ACHN (cell line): ENCODE measurements around the gene NSL1.
"Not testable (repeated sequence)": the region's sequence is repeated elsewhere in the genome, so short reads cannot be mapped to it uniquely, and the experiment has no call there.

Experiments used
- DNase-seq: peaks from one replicate; pipeline ENCODE4 v3.0.0-alpha.2; 2015
- in situ Hi-C: cut with HindIII; loops from 2 replicates; pipeline ENCODE4 v1.10.0; 2017; ENCODE audit warnings: low sequenced_read_pairs, low pct_ligation_motif_present, low pct_unique_long_range_greater_than_20kb

The NSL1 gene

DNA sequence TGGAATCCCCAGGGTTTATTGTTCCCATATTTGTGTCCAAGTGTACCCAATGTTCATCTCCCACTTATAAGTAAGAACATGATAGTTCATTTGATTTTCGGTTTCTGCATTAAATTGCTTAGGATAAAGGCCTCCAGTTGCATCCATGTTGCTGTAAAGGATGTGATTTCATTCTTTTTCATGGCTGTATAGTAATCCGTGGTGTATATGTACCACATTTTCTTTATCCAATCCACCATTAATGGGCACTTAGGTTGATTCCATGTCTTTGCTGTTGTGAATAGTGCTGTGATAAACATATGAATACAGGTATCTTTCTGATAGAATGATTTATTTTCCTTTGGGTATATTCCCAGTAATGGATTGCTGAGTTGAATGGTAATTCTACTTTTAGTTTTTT, 71.9 kb downstream of the NSL1 start:
- in situ Hi-C loops: no loop called here
- no peak for DNase-seq

DNA sequence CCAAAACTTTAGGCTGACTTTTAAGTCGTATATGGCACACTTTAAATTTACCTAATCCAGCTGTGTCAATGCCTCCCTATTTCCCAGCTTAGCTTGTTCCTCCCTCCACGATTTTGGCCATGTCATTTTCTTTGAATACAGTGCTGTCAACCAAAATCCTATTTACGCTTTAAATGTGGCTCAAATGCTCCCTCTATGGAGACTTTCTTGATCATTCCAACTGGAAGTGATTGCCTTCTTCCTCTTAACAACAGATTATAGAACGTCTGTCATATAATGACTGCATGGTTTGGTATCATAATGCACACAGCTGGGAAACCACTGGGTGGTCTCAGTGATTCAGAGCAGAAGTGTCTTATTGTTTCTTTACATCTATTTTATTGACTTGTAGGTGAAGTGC, 73.1 kb downstream of the NSL1 start:
- in situ Hi-C loops: no loop called here
- DNase-seq: peak; percentile 28

DNA sequence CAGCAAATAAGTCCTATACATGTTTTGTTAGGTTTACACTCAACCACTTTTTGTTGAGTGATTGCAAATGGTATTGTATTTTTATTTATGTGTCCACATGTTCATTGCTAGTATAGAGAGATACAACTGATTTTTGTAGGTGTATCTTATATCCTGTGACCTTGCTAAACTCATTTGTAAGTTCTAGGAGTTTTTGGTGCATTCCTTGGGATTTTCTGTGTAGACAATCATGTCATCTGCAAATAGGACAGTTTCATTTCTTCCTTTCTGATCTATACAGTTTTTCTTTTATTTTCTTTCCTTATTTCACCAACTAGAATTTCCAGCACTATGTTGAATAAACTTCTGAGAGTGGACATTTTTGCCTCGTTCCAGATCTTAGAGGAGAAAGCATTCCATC, 75.4 kb downstream of the NSL1 start:
- DNase-seq: no peak
- in situ Hi-C loops: no loop called here

DNA sequence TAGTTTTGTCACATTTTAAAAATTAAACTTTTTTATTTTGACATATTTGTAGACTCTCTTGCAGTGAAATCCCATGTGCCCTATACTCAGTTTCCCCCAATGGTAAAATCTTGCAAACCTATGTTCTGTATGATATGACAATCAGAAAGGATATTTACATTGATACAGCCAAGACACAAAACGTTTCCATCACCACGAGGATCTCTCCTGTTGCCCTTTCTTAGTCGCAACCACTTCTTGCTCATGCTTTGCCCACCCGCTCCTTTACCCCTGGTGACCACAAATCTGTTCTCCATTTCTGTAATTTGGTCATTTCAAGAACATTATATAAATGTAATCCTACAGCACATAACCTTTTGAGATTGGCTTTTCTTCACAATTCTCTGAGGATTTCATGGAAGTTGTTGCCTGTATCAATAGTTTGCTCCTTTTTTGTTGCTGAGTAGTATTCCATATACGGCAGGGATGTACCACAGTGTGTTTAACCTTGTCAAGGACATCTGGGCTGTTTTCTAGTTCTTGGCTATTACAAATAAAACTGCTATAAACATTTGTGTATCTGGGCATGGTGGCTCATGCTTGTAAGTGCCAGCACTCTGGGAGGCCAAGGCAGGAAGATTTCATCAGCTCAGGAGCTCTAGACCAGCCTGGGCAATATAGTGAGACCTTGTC, 78.0 kb downstream of the NSL1 start:
- in situ Hi-C loops: no loop called here
- no peak for DNase-seq

DNA sequence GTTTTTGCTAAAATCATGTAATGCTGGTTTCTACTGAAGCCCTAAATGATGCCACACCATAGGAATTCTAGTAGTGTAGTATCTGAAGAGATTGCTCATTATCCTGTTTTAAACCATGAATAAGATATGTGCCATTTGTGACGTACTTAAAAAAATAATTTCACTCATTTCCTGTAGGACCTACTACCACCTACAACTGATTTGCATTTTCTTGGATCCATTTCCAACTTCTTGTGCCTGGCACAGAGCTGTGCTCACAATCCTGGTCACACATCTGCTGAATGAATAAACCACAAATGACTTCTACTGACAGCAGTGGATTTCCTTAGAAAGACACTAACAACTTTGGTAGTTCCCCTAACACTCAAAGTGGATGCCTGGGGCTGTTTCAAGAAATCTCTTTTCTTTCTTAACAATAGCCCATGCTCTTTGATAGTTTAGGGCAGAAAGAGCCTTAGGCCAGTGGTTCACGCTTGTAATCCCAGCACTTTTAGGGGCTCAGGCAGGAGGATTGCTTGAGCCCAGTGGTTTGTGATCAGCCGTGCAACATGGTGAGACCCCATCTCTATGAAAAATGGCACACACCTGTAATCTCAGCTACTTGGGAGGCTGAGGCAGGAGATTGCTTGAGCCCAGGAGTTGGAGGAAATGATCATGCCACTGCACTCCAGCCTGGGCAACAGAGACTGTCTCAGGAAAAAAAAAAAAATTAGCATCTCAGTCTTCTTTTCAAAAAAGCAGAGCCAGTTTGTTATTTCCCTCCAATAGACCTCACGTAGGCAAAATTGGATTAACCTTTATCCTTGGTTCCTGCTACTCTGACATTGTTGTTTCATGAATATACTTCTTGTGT, 78.9 kb downstream of the NSL1 start:
- in situ Hi-C loops: no loop called here
- no peak for DNase-seq

DNA sequence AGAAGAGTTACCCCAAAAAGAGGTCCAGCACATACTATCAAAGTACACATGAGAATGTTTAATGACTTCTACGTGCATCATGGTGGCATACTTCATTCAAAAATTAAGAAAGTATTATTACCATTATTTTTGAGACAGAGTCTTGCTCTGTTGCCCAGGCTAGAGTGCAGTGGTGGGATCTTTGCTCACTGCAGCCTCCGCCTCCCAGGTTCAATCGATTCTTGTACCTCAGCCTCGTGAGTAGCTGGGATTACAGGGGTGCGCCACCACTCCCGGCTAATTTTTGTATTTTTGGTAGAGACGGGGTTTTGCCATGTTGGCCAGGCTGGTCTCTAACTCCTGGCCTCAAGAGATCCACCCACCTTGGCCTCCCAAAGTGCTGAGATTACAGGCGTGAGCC, 79.6 kb downstream of the NSL1 start:
- DNase-seq, in situ Hi-C loops: not testable (repeated sequence)

DNA sequence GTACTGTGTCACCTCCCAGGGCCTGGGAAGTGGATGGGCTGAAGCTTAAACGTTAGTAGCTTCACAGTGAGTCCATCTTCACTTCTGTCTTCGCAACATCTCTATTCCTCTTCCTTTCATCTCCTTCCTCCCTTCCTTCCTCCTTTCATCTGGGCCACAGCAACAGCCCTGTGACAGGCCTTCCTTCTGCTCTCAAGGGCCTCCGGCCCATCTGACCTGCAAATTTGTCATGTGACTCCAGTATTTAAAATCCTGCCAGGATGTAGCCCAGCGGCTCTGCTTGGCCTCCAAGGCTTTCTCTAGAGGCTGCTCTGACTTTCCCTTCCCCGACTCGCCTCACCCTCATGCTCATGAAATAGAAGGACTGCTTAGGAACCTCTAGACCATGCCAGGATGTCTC, 81.0 kb downstream of the NSL1 start:
- in situ Hi-C loops: no loop called here
- no peak for DNase-seq

DNA sequence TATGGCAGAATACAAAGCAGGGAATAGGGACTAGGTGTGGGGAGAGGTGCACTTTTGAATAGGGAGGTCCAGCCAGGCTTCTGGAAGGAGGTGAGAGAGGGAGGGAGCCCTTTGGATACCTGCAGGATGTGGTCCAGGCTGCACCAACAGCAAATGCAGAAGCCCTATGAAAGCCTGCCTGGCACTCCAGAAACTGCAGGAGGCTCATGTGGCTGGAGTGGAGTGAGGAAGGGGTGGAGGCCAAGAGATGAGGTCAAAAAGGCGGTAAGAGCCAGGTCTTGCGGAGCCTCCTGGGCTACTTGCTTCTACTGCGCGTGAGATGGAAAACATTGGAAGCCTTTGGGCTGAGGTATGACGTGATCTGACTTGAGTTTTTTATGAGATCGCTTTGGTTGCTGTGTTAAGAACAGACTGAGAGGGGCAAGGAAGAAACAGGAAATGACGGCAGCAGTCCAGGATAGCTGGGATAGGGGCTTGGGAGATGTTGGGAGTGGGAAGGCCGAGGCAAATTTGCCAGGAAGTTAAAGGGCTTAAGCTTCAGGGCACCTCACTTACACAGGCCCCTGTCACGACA, 87.5 kb downstream of the NSL1 start:
- in situ Hi-C loops: no loop called here
- no peak for DNase-seq

DNA sequence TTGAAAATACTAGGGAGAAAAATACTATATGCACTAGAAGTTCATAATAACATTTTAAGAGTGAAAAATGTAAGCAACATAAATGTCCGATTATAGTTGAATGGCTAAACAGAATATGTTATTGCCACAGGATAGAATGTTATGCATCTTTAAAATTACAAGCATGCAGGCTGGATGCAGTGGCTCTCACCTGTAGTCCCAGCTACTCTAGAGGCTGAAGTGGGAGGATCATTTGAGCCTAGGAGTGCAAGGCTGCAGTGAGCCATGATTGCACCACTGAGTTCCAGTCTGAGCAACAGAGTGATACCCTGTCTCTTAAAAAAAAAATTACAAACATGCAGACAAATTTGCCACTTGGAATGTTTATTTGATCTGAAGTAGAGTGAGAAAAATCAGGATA, 88.9 kb downstream of the NSL1 start:
- in situ Hi-C loops: no loop called here
- DNase-seq: no peak

DNA sequence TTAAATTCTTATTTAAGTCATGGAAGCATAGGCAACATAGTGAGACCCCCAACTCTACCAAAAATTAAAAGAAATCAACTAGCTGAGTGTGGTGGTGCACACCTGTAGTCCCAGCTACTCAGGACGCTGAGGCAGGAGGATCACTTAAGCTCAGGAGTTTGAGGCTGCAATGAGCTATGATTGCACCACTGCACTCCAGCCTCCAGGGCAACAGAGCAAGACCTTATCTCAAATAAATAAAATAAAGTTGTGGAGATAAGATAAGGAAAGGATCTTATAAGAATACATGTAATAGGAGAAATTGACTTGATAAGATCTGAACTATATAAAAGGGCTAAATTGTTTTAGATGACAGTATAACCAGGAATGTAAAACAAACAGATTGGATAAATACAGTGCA, 89.7 kb downstream of the NSL1 start:
- DNase-seq: no peak
- in situ Hi-C loops: no loop called here

DNA sequence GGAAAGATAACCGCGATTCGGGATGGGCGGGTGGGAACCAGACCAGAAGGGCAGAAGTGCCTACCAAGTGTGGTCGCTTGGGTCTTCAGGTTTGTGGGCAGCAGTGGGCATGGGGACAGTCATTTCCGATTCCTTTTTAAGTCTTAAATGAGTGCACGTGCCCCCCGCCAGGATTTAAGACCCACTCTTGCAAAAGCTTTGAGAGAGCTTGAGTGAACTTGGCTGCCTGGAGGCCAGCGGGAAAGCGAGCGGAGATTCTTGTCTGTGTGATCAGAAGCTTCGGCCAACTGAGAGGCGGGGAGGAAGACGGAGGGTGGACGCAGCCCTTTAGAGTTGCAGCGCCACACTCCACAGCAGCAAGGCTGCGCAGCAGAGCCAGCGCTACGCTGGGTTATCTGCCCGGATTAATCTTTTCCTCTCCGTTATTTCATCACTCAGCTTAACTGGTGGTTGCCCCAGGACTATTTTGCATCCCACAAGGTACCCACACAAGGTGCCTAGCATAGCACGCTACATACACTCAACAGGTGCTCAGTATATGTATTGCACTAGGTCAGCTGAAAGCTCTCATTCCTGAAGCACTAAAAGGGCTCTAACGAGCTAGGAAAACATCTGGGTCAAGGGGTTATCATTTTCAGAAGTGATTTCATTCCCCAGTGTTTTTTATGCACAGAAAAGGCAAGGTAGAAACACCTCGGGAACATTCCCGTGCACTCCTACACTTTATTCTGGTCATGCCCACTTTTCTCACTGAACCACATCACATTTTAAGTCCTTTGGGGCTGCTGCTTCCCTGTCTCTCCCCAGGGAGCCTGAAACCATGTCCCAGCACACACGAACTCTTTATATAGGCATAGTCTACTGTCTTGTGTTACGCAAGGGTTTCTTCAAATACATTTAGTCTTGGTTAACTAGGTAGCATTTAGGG, 90.4 kb downstream of the NSL1 start:
- DNase-seq: peak; percentile 59
- in situ Hi-C loops: no loop called here

DNA sequence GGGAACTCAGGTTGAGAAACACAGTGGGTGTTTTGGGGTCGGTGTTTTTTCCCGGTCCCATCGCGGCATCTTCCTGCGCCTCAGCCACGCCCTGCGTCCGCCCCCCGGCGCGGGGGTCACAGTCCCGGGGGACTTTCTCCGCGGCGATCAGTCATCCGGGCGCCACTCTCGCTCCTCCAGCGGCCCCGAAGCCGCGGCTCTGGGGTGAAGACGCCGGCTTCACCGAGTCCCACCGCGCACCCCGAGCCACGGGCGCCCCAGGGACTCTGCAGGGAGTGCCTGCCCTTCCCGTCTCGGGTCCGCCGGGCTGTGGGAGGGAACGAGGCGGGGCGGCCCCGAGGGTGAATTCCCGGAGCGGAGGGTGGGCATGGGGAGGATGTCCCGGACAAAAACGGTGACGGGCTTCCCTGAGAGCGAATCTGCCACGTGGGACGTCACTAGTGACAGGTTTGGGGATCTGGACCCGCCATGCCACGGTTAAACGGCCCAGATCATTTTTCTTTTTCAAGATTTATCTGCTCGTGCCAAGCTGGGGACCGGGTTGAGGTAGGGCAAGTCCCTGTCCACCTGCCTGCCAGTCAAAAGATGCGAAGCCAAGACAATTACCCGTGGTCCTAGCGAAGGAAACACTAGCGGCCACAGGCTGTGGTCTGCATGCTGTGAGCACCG, 91.2 kb downstream of the NSL1 start:
- peak; percentile 42 for DNase-seq
- in situ Hi-C loops: no loop called here

DNA sequence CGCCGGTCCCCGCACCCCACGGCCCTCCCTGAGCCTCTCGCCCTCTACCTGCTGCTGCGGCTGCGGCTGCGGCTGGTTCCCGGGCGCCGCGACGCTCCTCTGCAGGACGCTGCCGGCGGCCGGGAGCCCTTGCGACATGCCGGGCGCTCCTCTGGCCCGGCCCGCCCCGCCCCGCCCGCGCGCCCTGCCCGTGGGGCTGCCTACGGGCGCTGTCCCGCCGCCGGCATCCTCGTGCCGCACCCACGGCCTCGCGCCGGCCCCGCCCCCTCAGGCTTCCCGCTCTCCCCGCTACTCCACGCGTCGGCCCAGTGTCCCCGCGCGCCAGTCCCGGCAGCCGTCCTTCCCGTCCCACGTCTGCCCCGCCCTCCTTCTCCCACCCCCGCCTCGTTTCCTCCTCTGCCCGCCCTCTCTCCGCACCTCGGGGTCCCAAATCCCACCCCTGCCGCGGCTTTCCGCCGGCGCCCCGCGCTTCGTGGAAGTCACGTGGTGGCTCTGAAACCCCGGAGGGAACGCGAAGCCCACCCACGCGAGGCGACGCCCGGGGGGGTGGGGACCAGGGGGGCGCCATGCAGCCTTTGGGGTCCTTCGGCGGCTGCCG, 91.9 kb downstream of the NSL1 start, which contains the start of gene BATF3:
TSS of gene BATF3 (minus strand) at position 216 of the 598 bp plus-strand sequence. CDS start at position 138, 78 bp downstream.
- in situ Hi-C loops: no loop called here
- peak; percentile 42 for DNase-seq

DNA sequence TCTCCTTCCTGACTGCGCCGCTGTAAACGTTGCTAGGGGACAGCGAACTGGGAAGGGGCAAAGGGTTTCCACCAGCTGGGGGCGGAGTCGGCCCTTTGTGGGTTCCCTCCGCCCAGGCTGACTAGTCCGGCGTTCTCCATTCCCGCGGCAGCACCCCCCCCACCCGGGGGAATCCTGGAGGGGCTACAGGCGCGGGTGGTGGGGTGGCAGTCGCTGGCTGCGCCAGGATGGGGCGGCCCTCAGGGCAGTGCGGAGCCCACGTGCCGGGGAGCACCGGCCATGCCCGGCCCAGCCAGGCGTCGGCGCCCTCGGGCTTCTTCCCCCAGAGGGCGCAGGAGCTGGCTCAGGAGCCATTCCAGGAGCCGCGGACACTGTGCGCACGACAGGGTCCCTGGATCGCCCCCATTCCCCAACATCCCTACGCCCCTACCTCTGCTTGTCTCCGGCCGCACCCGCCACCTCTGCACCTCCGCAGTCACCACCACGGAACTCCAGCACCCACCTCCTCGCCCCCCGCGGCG, 92.4 kb downstream of the NSL1 start:
- in situ Hi-C loops: no loop called here
- peak; percentile 76 for DNase-seq

DNA sequence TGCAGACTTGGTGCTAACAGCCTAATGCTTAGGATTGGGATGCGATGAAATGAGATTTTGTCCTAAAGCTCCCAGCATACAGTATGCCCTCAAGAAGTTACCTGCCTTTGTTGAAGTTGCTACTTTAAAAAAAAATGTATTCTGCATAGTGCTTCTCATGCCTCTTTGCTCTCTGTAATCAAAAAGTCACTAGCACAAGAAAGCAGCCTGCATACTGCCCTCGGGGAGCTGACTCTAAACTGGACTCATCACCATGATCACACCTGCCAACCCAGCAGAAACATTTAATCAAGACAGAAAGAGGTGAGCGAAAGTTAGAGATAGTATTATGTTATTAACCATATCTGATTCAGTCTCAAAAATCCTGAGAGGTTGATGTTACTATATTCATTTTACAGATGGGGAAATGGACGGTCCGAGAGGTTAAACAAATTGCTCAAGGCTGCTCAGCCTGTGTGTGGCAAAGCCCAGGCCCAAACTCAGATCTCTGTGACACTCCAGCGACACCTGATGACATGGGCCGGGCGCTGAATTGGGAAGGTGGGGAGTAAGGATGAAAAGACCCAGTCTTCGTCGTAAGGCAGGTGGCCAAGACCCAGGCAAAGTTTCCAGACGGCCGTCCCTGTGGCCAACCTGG, 93.0 kb downstream of the NSL1 start:
- in situ Hi-C loops: no loop called here
- no peak for DNase-seq

DNA sequence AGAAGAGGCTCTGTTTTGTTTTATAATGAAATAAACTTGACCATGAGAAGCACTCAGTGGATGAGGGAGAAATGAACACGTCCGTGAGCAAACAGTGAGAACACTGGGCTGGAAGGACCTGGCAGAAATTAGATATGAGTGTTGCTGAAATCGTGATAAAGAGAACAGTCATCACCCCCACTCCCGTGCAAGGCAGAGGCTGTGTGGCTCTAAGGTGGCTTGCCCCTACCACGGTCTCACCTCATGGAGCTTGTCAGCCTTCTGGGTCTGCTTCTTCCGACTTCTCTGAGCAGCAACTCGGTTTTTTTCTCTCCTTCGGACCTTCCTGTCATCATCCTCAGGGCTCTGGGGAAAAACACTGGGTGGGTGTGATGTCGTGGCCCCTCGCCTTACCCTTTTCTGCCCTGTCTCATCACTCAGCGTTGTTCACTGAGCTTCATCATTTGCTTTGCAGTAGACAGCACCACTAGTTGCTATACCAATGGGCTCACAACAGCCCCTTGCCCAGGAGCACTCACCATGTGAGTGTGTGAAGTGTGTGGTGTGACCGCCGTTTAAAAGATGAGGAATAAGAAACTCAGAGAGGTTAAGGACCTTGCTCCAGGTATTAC, 94.8 kb downstream of the NSL1 start:
- in situ Hi-C loops: no loop called here
- DNase-seq: no peak
